ENCODE results near the gene CSRP1.
"Not testable (repeated sequence)": the region's sequence is repeated elsewhere in the genome, so short reads cannot be mapped to it uniquely, and the experiment has no call there.

CSRP1 gene

DNA sequence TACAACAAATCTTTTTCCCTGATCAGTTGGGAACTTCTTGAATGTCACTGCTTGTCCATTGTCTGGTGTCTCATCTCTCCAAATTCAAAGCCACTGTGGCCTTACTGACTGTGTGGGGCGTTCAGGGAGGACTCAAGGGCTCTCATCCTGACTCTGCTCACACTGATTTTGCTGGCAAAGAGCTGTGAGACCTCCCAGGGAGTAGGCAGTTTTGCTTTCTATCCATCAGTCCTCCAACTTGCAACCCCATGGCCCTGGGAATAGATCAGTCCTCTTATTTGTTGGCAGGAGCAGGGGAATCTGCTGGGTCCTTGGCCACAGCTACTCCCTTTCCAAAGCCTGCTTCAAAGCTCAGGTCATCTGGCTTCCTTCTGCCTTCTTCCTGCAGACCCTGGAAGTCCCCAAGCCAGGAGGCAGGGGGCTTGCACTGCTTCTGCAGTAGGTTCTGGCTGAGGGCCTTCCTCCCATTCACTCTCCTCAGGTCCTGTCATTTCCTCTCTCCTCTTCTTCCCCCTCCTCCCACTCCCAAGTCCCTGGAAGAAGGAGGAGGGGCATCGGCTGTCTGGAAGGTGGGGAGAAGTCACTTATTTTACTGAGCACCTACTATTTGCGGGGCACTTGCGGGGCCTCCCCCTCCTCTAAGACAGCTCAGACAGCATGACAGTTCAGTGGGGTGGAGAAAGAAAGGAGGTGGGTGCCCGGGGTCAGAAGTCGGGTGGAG is 31.1 kb upstream of the CSRP1 start:
- DNase-seq = no peak

DNA sequence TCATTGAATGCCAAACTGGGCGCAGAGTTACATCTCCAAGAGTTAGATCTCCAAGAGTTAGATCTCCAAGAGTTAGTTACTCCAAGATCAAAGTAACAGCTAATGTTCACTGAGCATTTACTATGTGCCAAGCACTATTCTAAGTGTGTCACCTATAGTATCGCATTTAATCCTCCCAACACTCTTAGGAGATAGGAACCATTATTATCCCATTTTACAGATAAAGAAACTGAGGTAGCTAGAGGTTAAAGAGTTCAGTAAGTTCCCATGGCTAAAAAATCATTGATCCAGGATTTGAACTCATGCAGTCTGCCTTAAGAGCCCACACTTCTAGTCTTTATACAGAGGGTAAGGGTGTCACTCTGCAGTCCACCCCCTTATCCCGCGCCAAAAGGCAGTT is 30.5 kb upstream of the CSRP1 start:
- no peak for DNase-seq

DNA sequence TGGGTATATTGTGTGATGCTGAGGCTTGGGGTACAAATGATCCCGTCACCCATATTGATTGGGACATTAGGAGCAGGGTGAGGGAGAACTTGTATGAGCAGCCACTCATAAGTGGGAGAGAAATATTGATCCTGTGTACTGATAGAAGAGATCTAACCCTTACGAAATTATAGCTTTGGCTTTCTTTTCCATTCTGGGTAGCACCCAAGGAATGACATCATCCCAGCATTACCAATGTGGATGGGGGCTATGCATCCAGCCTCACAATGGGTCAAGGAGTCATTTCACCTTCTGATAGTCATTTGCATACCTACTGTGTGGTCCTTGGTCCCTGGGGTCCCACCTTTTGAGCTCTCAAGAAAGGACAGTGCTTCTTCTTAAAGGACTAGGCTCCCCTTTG is 30.1 kb upstream of the CSRP1 start:
- DNase-seq = no peak

DNA sequence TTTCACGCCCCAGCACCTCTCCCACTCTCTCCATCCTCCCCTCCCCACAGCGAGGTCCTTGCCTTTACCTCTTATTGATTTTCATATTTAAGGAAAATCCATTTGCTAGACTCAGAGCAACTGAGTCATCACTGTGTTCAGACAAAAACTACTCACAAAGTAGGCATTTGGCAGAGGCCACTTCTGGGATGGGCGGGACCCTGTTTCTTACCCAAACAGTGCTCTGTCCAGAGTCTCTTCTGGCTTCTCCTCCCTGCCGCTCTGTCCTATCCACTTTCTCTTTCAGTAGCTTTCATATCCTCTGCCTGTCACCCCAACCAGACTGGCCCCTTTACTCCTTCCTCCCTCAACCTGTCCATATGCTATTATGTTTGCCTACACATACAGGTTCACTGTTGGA is 29.6 kb upstream of the CSRP1 start:
- DNase-seq = no peak

DNA sequence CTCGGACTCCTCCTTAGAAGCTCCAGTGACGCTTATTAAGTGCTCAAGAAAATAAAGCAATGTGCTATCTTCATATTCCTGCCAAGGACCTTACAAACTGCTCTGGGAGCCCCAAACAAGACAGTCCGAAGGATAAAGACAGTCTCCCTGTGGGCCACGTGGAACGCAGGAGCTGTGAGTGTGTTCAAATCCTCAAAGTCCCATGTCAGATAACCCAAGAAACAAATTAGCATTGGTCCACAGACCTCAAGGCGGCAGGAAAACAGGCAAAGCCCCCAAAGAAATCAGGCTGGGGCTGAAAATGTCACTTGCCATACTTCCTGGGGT is 29.0 kb upstream of the CSRP1 start:
- DNase-seq = no peak

DNA sequence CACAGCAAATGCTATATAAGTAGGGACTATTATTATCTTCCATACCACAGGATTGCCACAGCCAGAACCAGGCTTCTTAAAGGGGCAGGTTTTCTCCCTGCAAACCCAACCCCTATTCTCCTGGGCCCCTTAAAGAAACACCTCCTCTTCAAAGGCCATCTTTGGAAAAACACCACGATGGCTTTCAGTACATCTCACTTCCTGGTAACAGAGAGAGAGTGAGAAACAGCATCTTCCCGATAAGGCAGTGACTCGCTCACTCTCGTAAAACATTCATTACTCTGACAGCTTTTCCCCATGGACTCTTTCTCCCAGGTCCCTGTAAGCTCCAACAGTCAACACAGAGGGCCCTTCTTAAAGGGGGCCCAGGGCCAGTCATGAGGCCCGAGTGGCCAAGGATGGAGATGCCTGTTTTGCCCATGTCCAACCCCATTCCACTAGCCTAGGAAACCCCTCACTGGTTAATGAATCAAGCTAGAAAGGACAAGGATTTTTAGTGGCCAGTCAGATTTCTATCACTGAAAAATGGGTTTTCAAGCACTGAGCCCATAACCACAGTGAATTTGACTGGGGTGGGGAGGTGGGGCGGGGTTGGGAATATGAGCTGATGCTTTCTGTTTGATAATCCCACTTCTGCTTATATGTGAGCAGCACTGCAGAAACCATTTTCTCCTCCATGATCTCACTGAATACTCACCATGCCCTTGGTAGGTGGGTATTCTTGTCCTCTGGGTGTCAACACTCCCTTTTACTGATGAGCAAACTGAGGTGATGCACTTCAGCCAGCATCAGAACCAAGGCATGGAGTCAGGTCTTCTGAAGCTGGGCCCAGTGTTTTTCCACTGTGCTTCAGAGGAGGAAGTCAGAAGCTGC is 28.4 kb upstream of the CSRP1 start:
- no peak for DNase-seq

DNA sequence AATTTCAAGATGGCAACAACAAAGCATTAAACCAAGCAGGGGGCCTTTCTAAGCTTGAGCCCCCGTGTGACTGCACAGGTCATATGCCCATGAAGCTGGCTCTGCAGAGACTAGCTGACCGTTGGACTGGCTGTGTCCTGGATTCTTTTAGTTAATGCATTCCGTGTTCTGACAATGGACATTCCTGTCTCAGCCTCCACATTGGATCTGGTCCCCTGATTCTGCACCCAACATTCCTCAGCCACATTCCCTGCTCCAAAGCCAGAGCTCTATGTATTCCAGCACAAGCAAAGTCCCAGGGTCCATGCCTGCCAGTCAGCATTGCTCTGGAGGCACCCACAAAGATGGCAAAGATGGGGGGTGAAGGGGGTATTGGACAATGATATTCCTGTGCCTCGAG is 26.9 kb upstream of the CSRP1 start:
- DNase-seq = no peak

DNA sequence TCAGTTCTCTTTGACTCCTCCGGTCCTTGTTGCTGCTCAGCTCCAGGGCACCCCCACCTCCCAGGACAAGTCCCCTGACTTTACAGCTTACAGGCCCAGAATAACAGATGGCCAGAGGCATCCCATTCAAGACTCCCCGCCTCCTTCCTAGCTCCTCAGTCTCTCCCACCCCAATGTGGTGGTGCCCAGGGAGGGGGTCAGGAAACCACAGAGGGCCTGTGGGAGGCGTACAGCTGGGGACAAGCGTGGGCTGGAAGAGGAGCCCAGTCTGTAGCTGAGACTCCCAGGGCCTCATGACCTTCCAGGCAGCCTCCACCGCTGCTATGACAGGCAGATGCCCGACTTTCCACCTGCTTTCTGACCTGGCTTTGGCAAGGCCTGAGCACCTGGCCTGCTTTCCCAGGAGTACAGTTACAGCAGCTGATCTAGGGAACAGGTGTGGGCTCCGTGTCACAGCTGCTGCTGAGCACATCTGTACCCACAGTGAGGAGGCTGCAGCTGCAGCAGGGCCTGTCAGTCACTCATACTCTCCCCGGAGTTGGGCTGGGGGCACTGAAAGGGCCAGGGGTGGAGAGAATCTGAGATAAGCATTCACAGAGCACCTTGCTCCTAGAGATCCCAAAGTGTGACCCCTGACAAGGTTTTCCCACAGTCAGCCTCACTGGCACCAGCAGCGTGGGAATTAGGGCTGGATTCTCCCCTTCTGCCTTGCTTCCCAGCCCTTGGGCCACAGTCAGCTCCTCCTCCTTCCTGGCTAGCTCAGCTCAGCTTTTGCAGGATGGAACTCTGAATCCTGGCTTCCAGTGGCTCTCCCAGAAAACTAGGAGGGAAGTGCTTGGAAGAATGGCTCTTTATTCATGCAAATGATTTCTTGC is 24.9 kb upstream of the CSRP1 start:
- no peak for DNase-seq

DNA sequence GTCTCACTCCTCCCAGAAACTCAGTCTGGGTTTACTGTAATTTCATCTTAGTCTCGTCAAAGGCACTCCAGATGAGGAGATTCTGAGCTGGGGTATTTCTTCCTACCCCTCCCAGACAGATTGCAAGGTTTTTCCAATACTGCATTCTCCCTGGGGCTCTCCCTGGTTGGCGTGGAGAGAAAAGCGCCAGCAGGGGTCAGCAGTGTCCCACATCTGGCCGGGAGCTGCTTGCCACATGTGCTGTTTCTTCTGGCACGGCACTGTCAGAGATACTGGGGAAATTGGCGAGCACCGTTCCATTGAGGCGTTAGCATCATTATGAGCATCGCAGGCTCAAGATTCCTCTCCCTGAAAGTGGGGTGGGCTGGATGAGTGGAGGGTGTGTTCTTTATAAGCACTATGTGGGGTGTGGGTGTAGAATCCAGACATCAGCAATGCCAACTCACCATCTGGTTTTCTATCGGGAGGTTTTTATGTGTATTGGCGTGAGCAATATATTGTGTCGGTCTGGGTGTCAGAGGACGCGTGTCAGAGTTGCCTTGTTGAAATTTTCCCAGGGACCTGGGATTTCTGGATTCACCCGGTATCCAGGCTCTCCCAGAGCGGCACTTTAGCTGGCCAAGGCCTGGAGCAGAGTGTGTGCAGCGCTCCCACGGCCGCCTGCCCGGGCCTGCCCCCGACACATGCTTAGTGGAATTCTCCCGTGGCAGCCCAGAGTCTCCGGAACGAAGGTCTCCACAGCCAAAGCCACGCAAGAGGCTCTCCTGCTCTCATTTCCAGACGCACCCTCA is 24.0 kb upstream of the CSRP1 start:
- DNase-seq = peak in 1 of 2 experiments; percentile 54

DNA sequence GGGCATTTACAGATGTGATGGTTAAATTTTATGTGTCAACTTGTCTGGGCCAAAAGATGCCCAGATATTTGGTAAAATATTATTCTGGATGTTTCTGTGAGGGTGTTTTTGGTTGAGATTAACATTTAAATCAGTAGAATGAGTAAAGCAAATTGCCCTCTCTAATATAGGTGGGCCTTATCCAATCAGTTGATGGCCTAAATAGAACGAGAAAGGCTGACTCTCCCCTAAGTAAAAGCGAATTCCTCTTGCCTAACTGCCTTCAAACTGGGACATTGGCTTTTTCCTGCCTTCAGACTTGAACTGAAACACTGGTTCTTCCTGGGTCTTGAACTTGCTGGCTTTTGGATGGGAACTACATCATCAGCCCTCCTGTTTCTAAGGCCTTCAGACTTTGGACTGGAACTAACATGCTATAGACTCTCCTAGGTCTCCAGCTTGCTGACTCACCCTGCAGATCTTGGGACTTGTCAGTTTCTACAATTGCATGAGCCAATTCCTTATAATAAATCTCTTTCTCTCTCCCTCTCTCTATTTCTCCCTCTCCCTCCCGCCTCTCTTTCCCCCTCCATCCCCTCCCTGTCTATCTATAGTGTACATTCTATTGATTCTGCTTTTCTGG is 21.8 kb upstream of the CSRP1 start:
- no peak for DNase-seq

DNA sequence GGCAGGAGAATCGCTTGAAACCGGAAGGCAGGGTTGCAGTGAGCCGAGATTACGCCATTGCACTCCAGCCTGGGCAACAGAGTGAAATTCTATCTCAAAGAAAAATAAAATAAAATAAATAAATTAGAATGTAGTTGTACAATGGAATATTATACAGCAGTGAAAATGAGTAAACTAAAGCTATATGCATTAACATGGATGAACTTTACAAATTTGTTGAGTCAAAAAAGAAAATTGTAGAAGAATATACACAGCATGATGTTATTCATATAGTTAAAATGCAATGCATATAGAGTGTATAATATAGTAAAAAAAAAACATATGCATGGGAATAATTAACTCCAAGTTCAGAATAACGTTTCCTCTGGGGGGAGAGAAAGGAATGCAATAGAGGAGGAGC is 21.0 kb upstream of the CSRP1 start:
- no peak for DNase-seq

DNA sequence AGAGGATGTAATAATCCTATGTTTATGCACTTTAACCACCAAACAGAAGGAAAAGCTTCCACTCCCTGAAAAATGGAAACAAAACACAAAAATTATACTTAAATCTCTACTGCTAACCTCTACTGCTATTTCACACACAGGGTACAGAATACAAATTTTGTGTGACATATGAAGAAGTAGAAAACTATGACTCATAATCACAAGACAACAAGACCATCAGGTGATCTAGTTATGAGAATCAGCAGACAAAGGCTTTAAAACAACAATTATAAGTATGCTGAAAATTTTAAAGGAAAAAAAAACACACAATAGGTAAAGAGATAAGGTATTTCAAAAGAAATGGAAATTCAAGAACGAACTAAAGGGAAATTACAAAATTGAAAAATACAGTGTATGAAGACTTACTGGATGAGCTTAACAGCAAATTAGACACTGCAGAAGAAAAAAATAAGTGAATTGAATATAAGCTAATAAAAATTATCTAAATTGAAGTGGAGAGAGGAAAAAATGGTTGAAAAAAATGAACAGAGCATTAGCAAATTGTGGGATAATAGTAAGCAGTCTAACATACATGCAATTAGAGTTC is 18.4 kb upstream of the CSRP1 start:
- DNase-seq = no peak

DNA sequence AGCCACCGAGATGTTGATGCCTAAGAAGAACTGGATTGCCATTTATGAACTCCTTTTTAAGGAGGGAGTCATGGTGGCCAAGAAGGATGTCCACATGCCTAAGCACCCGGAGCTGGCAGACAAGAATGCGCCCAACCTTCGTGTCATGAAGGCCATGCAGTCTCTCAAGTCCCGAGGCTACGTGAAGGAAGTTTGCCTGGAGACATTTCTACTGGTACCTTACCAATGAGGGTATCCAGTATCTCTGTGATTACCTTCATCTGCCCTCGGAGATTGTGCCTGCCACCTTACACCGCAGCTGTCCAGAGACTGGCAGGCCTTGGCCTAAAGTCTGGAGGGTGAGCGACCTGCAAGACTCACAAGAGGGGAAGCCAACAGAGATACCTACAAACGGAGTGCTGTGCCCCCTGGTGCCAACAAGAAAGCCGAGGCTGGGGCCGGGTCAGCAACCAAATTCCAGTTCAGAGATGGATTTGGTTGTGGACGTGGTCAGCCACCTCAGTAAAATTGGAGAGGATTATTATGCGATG is 13.2 kb upstream of the CSRP1 start:
- DNase-seq = not testable (repeated sequence)

DNA sequence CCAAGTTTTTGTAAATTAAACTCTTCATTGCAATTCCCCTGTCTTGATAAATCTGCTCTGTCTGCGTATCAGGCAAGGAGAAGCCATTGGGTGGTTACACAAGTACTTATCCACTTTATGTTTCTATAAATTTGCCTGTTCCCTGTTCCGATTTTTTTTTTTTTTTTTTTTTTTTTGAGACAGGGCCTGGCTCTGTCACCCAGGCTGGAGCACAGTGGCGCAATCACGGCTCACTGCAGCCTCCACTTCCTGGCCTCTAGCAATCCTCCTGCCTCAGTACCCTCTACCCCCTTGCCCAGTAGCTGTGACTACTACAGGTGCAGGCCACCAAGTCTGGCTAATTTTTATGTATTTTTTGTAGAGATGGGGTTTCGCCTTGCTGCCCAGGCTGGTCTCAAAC is 11.1 kb upstream of the CSRP1 start:
- no peak for DNase-seq

DNA sequence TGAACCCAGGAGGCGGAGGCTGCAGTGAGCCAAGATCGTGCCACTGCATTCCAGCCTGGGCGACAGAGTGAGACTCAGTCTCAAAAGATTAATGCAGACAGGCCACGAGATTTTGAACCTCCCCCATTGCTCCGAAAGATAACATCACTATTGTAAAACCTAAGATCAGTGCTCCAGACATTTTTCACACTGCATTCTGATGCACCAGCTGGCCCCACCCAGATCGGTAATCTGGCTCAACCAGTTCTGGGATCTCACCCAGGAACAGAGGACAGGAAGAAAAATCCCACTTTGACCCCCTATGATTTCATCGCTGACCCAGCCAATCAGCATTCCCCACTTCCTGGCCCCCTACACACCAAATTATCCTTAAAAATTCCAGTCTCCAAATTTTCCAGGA is 10.7 kb upstream of the CSRP1 start:
- DNase-seq = no peak

DNA sequence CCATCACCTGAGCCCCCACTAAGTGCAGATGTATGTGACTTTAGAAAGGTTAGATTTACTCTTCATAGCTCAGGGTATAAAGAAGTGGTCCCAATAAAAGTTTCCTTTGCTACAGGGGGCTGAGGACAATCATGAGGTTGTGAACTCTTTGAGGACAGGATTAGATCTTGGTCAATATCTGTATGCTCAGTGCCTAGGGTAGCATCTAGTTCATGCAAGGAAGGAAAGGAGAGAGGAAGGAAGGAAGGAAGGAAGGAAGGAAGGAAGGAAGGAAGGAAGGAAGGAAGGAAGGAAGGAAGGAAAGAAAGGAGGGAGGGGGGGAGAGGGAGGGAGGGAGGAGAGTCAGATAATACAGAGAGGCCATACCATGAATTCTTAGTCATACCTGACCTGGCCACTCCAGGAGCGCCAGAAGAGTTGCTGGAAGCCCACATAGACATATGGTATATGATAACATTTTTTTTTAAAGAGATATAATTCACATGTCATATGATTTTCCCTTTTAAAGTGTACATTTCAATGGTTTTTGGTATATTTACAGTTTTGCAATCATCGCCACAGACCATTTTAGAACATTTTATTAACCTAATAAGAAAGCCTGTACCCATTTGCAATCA is 9.7 kb upstream of the CSRP1 start:
- no peak for DNase-seq

DNA sequence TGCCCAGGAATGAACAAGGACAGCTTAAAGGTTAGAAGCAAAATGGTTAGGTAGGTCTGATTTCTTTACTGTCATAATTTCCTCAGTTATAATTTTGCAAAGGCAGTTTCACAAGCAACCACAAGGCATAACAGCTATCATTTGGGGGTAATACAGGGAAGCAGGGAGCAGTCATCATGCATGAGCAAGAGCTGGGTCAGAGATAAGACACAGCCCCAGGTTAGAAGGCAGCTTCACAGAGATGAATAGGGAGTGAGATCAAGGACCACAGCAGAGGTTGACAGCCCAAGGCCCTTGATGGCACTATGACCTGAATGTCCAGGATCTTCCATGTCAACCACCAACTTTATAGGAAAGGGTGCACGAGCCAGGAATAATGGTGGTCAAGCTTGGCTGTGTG is 9.0 kb upstream of the CSRP1 start:
- DNase-seq = no peak

DNA sequence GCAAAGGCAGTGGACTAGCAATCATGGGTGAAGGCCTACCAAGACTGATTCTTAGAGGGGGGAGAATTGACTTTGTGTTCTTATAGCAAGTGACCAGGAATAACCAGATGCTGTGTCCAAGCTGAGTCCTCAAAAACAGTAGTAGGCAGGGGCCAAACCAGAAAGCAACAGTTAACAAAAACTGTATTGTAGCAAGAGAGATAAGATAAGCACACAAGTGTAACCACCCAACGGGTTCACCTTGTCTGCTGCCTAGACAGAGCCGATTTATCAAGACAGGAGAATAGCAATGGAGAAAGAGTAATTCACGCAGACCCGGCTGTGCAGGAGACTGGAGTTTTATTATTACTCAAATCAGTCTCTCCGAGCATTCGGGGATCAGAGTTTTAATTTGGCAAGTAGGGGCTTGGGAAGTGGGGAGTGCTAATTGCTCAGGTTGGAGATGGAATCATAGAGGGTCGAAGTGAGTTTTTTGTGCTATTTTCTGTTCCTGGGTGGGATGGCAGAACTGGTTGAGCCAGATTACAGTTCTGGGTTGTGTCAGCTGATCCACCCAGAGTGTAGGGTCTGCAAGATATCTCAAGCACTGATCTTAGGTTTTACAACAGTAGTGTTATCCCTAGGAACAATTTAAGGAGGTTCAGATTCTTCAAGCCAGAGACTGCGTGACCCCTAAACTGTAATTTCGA is 8.3 kb upstream of the CSRP1 start:
- no peak for DNase-seq

DNA sequence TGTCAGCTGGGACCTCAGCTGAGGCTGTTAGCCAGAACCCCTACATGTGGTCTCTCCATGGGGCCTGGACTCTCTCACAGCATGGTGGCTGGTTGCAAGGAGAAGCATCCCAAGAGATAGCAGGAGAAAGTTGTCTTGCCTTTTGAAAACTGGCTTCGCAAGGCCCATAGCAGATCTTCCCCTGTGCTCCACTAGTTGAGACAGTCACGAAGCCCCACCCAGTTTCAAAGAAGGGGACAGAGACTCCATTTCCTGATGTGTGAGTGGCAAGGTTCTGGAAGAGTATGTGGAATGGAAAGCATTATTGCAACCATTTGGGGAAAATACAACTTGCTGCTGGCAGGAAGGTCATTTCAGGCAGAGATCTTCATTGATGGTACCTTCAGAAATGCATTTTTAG is 7.5 kb upstream of the CSRP1 start:
- no peak for DNase-seq

DNA sequence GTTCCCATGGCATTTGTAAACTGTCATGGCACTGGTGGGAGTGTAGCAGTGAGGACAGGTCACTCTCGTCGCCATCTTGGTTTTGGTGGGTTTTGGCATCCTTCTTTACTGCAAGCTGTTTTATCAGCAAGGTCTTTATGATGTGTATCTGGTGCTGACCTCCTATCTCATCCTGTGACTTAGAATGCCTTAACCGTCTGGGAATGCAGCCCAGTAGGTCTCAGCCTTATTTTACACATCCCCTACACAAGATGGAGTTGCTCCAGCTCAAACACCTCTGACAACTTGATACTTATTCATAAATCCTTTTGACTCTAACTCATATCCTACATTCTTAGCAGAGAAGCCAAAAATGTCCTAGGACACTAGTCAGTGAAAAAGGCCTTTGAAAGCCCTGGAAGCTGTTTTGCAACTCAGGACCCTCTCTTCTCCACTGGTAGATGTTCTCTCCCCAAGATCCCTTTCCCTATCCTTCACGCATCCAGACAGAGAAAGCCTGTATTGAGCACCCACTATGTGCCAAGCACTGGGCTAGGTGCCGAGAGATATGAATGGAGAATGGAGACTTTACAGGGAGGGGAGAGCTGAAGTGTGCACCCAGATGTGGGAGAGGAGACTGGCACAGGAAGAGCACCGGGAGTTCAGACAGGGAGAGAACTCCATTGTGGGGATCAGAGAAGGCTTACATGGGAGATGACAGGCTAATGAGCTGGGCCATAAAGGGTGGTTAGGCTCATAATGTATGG is 6.7 kb upstream of the CSRP1 start:
- no peak for DNase-seq
